GM12865 (cell line): Measurements from ENCODE around the gene CSF3R.
"Not testable (repeated sequence)": the region's sequence is repeated elsewhere in the genome, so short reads cannot be mapped to it uniquely, and the experiment has no call there.

Experiments used
- DNase-seq: peaks from one replicate; pipeline ENCODE4 v3.0.0; 2010; ENCODE audit warnings: low read depth
- H3K4me3 ChIP-seq: 2 replicates; pipeline ENCODE4 v1.5.1; 2011; ENCODE audit warnings: mild to moderate bottlenecking, low read depth, low read length, control low read depth
- CTCF ChIP-seq: IDR thresholded peaks from 2 replicates; pipeline ENCODE4 v1.5.1; 2011; ENCODE audit warnings: low read length, control low read depth, low read depth, inconsistent platforms; ENCODE audit not compliant: insufficient read depth; ENCODE audit errors: missing control alignments

Gene CSF3R

GRCh38 chr1:36487906-36488305 lies 5.2 kb upstream of the CSF3R start:
- TF ChIP-seq CTCF: no peak
- H3K4me3 ChIP-seq: no peak overlapping the region
- DNase-seq: no peak

GRCh38 chr1:36487336-36487725 lies 4.6 kb upstream of the CSF3R start:
- H3K4me3 ChIP-seq, DNase-seq: not testable (repeated sequence)

GRCh38 chr1:36486439-36487335 lies 4.0 kb upstream of the CSF3R start:
- H3K4me3 ChIP-seq: no peak overlapping the region
- peak; percentile 41 for DNase-seq
- no peak for TF ChIP-seq CTCF

- H3K4me3 ChIP-seq: no peak overlapping the region
- DNase-seq: no peak
- no peak for TF ChIP-seq CTCF
Measured at GRCh38 chr1:36486093-36486438, 3.4 kb upstream of the CSF3R start.

GRCh38 chr1:36484099-36484498 lies 1.4 kb upstream of the CSF3R start:
- no peak overlapping the region for H3K4me3 ChIP-seq
- no peak for DNase-seq
- no peak for TF ChIP-seq CTCF

- DNase-seq: no peak
- TF ChIP-seq CTCF: no peak
- H3K4me3 ChIP-seq: no peak overlapping the region
Measured at GRCh38 chr1:36481771-36482723, 666 bp downstream of the CSF3R start.

- no peak overlapping the region for H3K4me3 ChIP-seq
- no peak for TF ChIP-seq CTCF
- DNase-seq: no peak
Measured at GRCh38 chr1:36481091-36481490, 1.6 kb downstream of the CSF3R start.
